ENCODE data around the gene PRUNE1.

Gene PRUNE1

GRCh38 chr1:151008244-151009205 lies at the start of gene PRUNE1:
PRUNE1 (plus strand) TSS chr1:151008449; CDS start chr1:151008633, 184 bp downstream.
- peak; percentile 98 to 99 for DNase-seq

GRCh38 chr1:150960646-150961045 lies 47.6 kb upstream of the PRUNE1 start:
- DNase-seq, result no peak

GRCh38 chr1:150961756-150962155 lies 46.5 kb upstream of the PRUNE1 start:
- no peak for DNase-seq

DNA sequence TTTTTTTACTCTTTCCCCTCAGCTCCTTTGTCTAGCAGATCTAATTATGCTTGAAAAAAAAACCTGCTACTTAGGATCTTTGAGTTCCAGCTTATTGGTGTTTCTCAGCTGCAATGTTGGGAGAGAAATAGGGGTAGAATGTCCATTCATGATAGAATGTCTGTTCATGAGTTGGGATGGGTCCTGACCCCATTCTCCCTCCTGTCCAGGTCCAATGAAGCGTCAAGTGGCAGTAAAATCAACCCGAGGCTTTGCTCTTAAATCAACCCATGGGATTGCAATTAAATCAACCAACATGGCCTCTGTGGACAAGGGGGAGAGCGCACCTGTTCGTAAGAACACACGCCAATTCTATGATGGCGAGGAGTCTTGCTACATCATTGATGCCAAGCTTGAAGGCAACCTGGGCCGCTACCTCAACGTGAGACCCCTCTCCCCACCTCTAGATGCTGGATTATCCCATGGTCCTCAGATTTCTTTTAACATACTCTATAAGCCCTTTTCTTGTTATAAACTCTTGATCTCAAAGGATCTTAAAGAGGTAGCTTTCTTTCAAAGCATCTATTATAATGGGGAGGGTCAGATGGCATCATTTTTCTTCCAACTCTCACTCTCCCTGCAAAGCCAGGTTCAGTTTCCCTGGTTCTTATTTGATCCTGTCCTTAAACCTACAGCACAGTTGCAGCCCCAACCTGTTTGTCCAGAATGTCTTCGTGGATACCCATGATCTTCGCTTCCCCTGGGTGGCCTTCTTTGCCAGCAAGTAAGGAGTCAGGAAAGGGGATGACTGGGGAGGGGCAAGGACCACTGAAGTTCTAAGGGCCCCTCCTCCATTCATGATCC lies 44.7 kb upstream of the PRUNE1 start:
- DNase-seq, result no peak

DNA sequence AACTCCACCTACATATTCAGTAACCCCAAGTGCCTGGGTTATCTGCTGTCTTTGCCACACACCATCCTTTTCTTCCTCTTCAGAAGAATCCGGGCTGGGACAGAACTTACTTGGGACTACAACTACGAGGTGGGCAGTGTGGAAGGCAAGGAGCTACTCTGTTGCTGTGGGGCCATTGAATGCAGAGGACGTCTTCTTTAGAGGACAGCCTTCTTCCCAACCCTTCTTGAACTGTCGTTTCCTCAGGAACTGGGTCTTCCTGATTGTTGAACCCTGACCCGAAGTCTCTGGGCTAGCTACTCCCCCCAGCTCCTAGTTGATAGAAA lies 44.1 kb upstream of the PRUNE1 start:
- DNase-seq, result no peak

DNA sequence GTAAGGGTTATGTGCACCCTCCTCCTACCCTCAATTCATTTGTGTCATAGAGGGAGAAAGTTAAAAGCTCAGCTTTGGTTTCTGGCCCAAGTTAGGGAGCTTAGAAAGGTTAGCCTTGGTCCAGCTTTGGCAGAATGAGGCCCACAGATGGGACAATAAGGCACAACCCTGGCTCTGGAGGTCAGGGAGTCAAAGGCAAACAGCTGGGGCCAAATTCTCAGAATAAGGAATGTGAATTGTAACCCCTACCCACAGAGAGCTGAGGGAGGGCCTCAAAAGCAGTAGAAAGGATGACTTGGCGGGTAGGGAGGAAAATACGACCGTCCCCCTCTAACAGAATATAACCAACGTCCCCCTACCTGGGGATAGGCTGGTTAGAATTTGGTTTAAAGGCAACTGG lies 42.6 kb upstream of the PRUNE1 start:
- no peak for DNase-seq

- DNase-seq, result no peak
Observed at GRCh38 chr1:150966011-150966410, 42.2 kb upstream of the PRUNE1 start.

DNA sequence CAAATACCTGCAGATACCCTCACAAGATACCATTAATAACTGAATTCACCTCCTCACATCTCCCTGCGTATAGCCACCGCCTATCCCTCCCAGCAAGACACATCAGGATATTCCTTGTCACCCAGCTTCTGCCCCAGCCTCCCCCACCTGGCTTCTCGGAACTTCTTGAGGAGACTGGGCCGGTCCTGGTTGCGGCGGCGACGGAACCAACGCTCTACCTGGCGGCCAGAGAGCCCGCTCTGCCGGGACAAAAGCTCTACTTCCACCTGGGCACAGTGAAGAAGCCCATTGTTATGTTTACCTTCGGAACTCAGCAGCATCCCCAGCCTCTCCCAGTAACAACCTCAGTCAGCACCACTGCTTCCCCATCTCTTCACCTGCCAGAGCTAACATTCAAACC lies 40.3 kb upstream of the PRUNE1 start:
- no peak for DNase-seq

DNA sequence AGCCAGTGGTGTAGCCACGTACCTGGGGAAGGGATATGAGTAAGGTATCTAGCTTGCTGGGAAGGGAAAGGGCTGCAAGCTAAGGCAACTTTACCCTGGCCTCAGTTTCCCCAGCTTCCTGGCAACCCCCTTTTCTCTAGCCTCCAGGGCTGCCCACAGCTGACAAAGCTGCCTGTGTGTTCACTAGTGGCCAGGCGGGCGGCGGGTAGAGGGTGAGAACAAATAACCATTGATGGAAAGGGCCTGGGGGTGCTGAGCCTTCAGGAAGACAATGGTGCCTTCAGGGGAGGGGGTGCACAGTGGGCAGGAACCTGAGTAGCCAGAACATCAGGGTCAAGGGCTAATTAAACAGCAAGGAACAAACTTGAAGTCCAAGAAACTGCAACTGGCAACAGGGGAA lies 39.8 kb upstream of the PRUNE1 start:
- no peak for DNase-seq

DNA sequence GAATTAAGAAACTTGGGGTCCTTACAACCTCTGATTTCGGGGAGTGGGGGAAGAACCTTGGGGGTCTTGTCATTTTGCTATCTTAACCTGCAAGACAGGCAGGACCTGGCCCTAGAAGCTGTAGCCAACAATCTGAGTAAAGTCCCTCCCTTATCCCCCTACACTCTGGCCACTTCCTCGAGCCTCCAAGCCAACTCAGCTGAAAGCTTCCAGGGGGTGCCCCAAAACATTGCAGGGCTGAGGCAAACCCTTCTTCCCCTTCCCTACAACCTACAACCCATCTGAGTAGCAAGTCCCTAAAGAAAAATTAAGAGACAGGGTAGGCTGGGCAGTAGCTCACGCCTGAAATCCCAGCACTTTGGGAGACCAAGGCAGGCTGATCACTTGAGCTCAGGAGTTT lies 38.6 kb upstream of the PRUNE1 start:
- no peak for DNase-seq

- DNase-seq, result no peak
Observed at GRCh38 chr1:150970808-150971582, 37.3 kb upstream of the PRUNE1 start.

GRCh38 chr1:150971583-150972416 lies 36.4 kb upstream of the PRUNE1 start:
- DNase-seq, result no peak

GRCh38 chr1:150972417-150972940 lies 35.8 kb upstream of the PRUNE1 start:
- no peak for DNase-seq

GRCh38 chr1:150973258-150973835 lies 34.9 kb upstream of the PRUNE1 start:
- DNase-seq, result peak; percentile 37 to 38

DNA sequence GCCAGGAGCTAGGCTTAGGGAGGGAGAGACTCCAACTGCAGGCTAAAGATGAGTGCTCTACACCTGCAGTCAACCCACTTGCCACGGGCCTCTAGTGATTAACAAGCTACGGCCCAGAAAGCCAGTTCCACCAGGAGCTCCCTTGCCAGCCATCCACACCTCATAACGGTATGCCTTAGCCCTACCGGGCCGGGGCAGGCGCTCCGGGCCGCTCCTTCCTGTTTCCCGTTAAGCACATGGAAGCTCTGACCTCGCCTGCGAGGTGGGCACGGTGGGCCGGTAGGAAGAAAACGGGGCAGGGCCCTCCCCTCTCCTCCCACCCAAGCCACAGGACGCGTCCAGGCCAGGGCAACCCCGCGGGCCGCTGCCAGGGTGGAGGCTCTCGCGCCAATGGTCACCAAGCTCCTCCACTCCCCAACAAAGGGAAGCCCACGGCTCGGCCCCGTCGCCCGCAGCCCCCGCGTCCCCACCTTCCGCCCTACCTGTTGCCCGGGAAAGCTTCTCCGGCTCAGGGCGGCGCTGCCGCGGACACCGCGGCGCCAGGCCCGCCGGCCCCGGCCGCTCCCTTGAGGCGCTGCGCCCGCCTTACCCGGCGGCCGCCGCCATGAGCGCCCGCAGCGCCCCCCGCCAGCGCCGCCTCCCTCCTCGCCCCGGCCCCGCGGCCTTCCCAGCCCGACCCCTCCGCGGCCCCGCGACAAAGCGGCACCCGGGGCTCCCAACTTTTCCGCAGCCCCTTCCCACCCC lies 34.2 kb upstream of the PRUNE1 start:
- DNase-seq, result peak; percentile 49 to 55

DNA sequence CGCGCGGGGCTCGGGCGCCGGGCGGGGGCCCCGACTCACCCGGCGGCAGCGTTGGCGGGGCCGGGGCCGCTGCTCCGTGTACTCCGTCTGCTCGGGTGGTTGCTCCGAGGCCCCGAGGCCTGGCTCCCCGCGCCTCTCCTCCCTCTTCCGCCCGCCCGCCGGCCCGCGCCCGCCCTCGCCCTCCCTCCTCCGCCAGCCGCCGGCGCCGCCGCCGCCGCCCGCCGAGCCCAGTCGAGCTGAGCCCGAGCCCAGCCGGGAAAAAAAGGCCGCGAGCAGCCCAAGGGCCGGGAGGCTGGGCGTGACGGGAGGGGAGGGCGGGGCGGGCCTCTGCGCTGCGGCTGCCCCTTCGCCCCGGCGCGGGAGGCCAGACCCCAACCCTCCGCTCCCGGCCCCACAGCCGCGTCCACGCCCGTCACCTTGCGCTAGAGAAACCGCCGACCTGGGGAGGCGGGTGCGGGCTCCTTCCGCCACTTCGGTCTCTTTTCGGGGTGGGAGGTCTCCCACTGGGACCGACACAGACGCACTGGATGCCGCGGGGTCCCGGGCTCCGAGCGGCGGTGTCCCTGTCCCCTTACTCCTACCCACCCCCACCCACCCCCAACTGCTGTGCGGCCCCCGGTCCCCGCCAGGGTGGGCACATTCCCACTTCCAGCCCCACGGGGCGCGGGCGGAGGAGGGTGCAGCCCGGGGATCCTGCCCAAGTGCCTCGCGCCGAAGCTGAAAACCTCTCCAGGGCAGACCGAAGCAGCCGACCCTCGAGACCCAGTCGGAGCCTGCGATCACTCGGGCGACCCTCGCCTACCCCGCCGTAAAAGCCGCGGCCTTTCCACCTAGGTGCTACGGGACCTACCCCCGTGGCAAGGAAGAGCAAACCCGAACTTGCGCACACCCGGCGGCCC lies 33.4 kb upstream of the PRUNE1 start, which contains the start of gene CERS2:
Gene CERS2, minus strand, starts transcription at position 256 of the 899 bp plus-strand sequence. CDS start 5,745 bp downstream, outside the sequence.
- DNase-seq, result peak; percentile 66 to 73

DNA sequence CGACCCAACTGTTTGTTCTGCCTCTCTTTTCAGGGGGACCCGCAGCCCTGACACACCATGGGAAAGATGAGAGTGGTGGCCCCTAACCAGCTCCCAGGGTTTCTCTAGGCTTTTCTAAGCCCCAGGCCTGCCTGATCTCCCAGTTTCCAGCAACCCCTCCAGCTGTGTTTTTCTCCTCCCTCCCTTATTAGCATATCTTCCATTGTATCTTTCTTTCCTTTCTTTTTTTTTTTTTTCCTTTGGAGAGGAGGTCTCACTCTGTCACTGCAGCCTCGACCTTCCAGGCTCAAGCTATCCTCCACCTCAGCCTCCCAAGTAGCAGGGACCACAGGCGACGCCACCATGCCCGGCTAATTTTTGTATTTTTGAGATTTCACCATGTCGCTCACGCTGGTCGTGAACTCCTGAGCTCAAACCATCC lies 31.8 kb upstream of the PRUNE1 start:
- DNase-seq, result no peak

GRCh38 chr1:150976879-150977694 lies 31.2 kb upstream of the PRUNE1 start:
- peak; percentile 73 to 81 for DNase-seq

Data from stimulated activated CD4-positive, alpha-beta T cell treated with anti-CD3 and anti-CD28 coated beads, Interleukin-2, amount 100 ng/mL, for 24 hours (primary cell).